Transverse colon (tissue), 4 donors: ENCODE data around the gene OAS1. TPM values are rescaled to one million over a fixed set of nuclear protein-coding genes. Genes with fewer than 3 reads are reported as not detected.

ENCODE experiments used
- DNase-seq: peaks from one replicate; pipeline ENCODE4 v3.0.0-alpha.2; 2019
- H3K27ac ChIP-seq, 4 donors: fragments of 200-600 bp; sonication (generic); 2 replicates each; pipeline ENCODE4 v1.5.1; 2016 to 2018; ENCODE audit warnings: inconsistent platforms in 4 of 4
- H3K27me3 ChIP-seq: fragments of 200-600 bp; sonication (generic); 2 replicates; pipeline ENCODE4 v1.5.1; 2017; ENCODE audit warnings: inconsistent platforms
- H3K36me3 ChIP-seq, 4 donors: fragments of 200-600 bp; sonication (generic); 2 replicates each; pipeline ENCODE4 v1.5.1; 2017 to 2019; ENCODE audit warnings: inconsistent platforms in 4 of 4
- H3K4me1 ChIP-seq, 4 donors: fragments of 200-600 bp; sonication (generic); 2 replicates each; pipeline ENCODE4 v1.5.1; 2017 to 2020; ENCODE audit warnings: inconsistent platforms in 4 of 4
- H3K4me3 ChIP-seq, 4 donors: fragments of 200-600 bp; sonication (generic); 1 replicate in 1 of 4; 2 replicates in 3 of 4; pipeline versions ENCODE4 v1.5.1 to v1.6.1; 2017 to 2019; ENCODE audit warnings: inconsistent platforms in 4 of 4
- H3K9me3 ChIP-seq, 2 donors: fragments of 200-600 bp; sonication (generic); 2 replicates each; pipeline ENCODE4 v1.5.1; 2017 to 2019; ENCODE audit warnings: inconsistent platforms in 2 of 2
- CTCF ChIP-seq, 5 experiments: fragments of 200-600 bp in 3 of 5; fragments of 450-650 bp in 2 of 5; sonication (generic) in 3 of 5; IDR thresholded peaks; 1 replicate in 2 of 5; 2 replicates in 3 of 5; pipeline ENCODE4 v1.5.1; 2016 to 2017; ENCODE audit warnings: antibody characterized with exemption in 5 of 5, inconsistent platforms in 3 of 5, mild to moderate bottlenecking in 2 of 5, moderate library complexity in 1 of 5
- EP300 ChIP-seq: sonication (generic); formaldehyde crosslinking; IDR thresholded peaks from one replicate; pipeline ENCODE4 v1.6.1; 2017; ENCODE audit warnings: antibody characterized with exemption, low read depth
- POLR2A ChIP-seq: fragments of 450-650 bp; IDR thresholded peaks from one replicate; pipeline ENCODE4 v1.6.1; 2016; ENCODE audit warnings: antibody characterized with exemption, mild to moderate bottlenecking, moderate library complexity
- POLR2AphosphoS5 ChIP-seq, 3 donors: sonication (generic); formaldehyde crosslinking; IDR thresholded peaks; one replicate each; pipeline ENCODE4 v1.6.1; 2016; ENCODE audit warnings: antibody characterized with exemption in 3 of 3
- WGBS, 2 donors: methylation state at CpG; one replicate each; pipeline ENCODE4 v1.1.5; 2018; ENCODE audit warnings: low coverage in 1 of 2; 5-methylcytosine and 5-hydroxymethylcytosine counted together
- in situ Hi-C, 4 donors: fragments of 200-750 bp; cut with MboI; loops; one replicate each; pipeline versions ENCODE4 v1.15.0 to v1.15.1; 2017; ENCODE audit warnings: low sequenced_read_pairs in 3 of 4, low pct_ligation_motif_present in 1 of 4, low pct_unique_long_range_greater_than_20kb in 1 of 4
- intact Hi-C: fragments of 100-400 bp; cut with DNase I; formaldehyde crosslinking; loops from one replicate; pipeline ENCODE4 v1.15.1; 2023; ENCODE audit warnings: low total_unique reads
- total RNA-seq, 4 donors: library from RNA; depleted of rRNA; stranded (reverse); fragments of >200 nt; gene quantifications; one replicate each; pipeline ENCODE4 v1.1.0, GENCODE V29; 2016

Gene OAS1
- total RNA-seq, 4 donors from 2014 or later, result 30.1 to 101 (median 82.1) TPM

DNA sequence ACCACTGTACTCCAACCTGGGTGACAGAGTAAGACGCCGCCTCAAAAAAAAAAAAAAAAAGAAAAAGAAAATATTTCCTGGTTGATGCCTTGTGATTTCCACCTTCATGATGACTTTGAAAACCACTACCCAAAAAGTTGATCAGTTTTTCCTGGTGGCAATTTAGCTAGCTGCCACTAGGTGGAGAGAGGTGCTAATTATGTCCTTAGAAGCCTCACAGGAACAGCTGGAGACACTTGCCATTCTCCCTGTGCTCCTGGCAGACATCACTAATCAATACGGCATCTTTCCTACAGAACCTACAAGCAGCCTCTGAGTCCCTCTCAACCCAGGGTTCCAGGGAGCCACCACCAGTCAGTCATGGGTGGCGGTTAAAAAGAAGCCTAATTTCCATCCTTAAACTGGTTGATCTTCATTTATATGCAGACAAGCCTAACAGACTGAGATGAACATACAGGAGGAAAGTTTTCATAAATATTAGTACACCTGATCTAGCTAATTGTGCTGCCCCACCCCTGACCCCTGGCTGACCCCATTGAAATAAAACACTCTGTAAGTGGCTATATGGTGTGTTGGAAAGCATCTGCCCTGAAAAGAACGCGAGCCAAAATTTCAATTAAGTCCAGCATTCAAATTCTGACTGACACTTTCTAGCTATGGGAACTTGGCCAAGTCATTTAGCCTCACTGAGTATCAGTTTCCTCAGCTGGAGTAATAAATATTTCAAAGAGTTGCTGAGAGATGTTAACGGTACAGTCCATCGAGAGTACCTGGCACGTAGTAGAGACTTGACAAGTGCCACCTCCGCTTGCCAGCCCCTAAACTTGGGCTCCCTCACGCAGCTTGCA lies 6.2 kb upstream of the OAS1 start:
- H3K27me3 ChIP-seq, result no peaks in the 10 kb centered on the region
- WGBS, 2 donors, result 58 to 69% methylated on average over 7 to 11 of the region's 11 CpGs
- peaks cover 9 to 45% (median 30%) of the 10 kb centered on the region in 4 donors for H3K4me1 ChIP-seq
- intact Hi-C loops (no loop called here), in situ Hi-C loops (no loop called here)
- DNase-seq, result peak; percentile 53
- TF ChIP-seq CTCF (IDR thresholded peaks at IDR 0.05) (peak; percentile 66 to 83 (median 74)), POLR2A (no peak), POLR2AphosphoS5 (IDR thresholded peaks at IDR 0.05) (no peak), EP300 (no peak)
- H3K27ac ChIP-seq, result peak overlapping the region; percentile 1 to 51 (median 28)
- H3K4me3 ChIP-seq, result no peak overlapping the region
- no peaks in the 10 kb centered on the region for H3K36me3 ChIP-seq
- no peaks in the 10 kb centered on the region for H3K9me3 ChIP-seq

DNA sequence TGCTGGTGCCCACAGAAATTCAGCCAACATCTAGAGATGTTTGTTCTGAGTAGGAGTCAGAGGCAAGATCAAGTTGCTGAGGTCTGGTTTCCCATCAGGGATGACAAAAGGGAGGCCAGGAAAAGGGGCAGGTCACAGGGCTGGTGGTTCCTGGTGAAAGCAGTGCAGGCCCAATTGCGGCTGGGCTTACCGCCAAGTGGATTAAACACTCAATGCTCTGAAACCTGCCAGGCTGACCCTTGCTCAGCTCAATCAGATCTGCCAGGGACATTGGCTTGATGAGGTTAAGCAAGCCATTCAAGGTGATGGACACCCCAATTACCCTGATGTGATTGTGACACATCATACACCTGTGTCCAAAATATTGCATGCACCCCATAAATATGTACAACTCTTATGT lies 5.5 kb upstream of the OAS1 start:
- 45 to 46% methylated on average over 2 of the region's 2 CpGs for WGBS, 2 donors
- H3K27me3 ChIP-seq, result no peaks in the 10 kb centered on the region
- in situ Hi-C loops (no loop called here), intact Hi-C loops (no loop called here)
- no peaks in the 10 kb centered on the region for H3K36me3 ChIP-seq
- H3K9me3 ChIP-seq, result no peaks in the 10 kb centered on the region
- H3K4me1 ChIP-seq, result peaks cover 16 to 52% (median 37%) of the 10 kb centered on the region in 4 donors
- H3K4me3 ChIP-seq, result no peak overlapping the region
- TF ChIP-seq POLR2A (no peak), POLR2AphosphoS5 (IDR thresholded peaks at IDR 0.05) (no peak), EP300 (no peak)
- peak overlapping the region; percentile 1 to 51 (median 28) for H3K27ac ChIP-seq
- DNase-seq, result peak; percentile 79

DNA sequence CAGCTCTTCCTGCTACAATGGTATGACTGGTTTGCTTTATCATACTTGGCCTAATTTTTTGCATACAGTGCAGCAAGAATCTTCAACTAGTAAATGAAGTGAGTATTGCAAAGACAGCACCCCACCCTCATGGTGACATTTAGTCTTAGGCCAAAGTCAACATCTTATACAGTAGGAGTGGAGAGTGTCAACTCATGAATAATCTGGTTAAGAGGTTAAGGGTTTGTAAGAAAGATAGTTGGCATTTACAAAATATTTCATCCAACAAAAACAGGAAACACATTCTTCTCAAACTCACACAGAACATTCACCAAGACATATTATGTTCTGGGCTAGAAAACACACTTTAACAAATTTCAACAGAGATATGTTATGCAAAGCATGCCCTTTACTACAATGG lies 2.2 kb upstream of the OAS1 start:
- in situ Hi-C loops (no loop called here), intact Hi-C loops (no loop called here)
- H3K9me3 ChIP-seq, result no peaks in the 10 kb centered on the region
- no peaks in the 10 kb centered on the region for H3K36me3 ChIP-seq
- DNase-seq, result no peak
- H3K4me3 ChIP-seq, result no peak overlapping the region
- TF ChIP-seq POLR2A (no peak), POLR2AphosphoS5 (IDR thresholded peaks at IDR 0.05) (peak in 1 of 3 donors; percentile 21)
- peak overlapping the region; percentile 85 to 90 (median 87) for H3K27ac ChIP-seq
- H3K4me1 ChIP-seq, result peaks cover 19 to 82% (median 64%) of the 10 kb centered on the region in 4 donors
- H3K27me3 ChIP-seq, result no peaks in the 10 kb centered on the region

DNA sequence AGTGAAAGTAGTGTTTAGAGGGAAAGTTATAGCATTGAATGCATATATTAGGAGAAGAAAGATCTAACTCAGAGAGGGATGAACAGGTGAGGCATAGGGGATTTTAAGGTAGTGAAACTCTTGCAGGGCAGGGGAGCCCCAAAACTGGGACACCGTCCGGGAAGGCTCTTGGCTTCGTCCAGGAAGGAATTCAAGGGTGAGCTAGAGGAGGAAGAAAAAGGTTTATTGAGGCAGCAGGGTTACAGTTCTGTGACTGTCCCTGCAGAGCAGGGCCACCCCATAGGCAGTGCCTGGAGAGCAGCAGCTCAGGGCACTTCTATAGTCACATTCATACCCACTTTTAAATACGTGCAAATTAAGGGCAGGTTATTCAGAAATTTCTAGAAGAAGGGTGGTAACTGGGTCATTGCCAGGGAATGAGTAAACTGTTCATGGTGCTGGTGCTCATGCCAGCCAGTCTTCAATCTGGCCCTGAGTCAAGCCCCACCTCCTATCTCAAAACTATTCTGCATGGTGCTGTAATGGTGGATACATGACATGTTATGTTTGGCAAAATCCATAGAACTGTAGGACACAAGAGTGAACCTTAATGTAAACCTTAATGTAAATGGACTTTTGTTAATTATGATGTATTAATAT lies 1.2 kb upstream of the OAS1 start:
- Histone ChIP-seq H3K4me3 (no peak overlapping the region), H3K27me3 (no peaks in the 10 kb centered on the region), H3K9me3 (no peaks in the 10 kb centered on the region), H3K4me1 (peaks cover 19 to 84% (median 64%) of the 10 kb centered on the region in 4 donors), H3K27ac (peak overlapping the region; percentile 85 to 90 (median 87)), H3K36me3 (no peaks in the 10 kb centered on the region)
- in situ Hi-C loops (no loop called here), intact Hi-C loops (no loop called here)
- no peak for TF ChIP-seq EP300
- no peak for TF ChIP-seq POLR2A
- no peak for TF ChIP-seq POLR2AphosphoS5 (IDR thresholded peaks at IDR 0.05)
- TF ChIP-seq CTCF (IDR thresholded peaks at IDR 0.05), result no peak
- no peak for DNase-seq
- WGBS, 2 donors, result 36 to 51% methylated on average over 3 to 4 of the region's 4 CpGs

DNA sequence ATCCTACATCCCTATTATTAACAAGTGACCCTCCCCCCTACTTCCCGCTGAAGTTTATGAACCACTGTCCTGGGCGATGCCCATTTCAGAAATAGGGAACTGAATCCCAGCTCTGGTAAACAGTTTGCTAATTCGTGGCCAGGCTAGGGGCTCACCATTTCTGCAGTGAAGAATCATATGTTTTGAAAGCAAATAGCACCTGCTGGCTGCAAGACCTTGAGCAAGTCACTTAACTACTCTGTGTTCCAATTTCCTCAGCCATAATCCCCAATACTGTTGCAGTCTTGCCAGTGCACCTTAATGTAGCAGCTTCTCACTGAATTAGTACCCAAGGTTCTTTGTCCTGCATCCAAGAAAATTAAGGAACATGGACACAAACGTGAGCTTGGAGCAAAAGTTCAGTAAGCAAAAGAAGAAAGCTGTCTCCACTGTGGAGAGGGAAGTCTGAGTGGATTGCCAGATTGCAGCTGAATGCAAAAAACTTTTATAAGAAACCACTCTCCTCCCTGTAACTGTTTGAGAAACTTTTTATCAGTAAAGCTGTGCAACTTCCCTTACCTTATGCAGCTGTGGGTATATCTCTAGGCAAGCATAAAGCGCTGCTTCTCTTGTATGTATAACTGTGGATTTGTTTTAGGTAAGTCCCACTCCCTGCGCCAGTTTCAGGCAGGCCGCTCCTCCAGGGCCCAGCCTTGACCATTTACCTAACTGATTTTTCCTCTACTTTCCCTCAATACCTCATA lies 824 bp downstream of the OAS1 start:
- WGBS, 2 donors, result 35 to 56% methylated on average over 5 to 7 of the region's 7 CpGs
- peak; percentile 27 for DNase-seq
- H3K27ac ChIP-seq, result peak overlapping the region; percentile 85 to 90 (median 87)
- intact Hi-C loops (no loop called here), in situ Hi-C loops (no loop called here)
- no peaks in the 10 kb centered on the region for H3K9me3 ChIP-seq
- peaks cover 0 to 10% (median 0%) of the 10 kb centered on the region in 4 donors for H3K36me3 ChIP-seq
- peaks cover 19 to 69% (median 56%) of the 10 kb centered on the region in 4 donors for H3K4me1 ChIP-seq
- no peak for TF ChIP-seq EP300
- no peak for TF ChIP-seq POLR2AphosphoS5 (IDR thresholded peaks at IDR 0.05)
- no peak for TF ChIP-seq CTCF (IDR thresholded peaks at IDR 0.05)
- TF ChIP-seq POLR2A, result no peak
- no peaks in the 10 kb centered on the region for H3K27me3 ChIP-seq
- peak overlapping the region; percentile 14 to 67 (median 44) for H3K4me3 ChIP-seq
